ENCODE measurements around the gene RNF11.

- no peak for TF ChIP-seq HDAC2 (IDR thresholded peaks at IDR 0.05)
- TF ChIP-seq, protein P1, sequence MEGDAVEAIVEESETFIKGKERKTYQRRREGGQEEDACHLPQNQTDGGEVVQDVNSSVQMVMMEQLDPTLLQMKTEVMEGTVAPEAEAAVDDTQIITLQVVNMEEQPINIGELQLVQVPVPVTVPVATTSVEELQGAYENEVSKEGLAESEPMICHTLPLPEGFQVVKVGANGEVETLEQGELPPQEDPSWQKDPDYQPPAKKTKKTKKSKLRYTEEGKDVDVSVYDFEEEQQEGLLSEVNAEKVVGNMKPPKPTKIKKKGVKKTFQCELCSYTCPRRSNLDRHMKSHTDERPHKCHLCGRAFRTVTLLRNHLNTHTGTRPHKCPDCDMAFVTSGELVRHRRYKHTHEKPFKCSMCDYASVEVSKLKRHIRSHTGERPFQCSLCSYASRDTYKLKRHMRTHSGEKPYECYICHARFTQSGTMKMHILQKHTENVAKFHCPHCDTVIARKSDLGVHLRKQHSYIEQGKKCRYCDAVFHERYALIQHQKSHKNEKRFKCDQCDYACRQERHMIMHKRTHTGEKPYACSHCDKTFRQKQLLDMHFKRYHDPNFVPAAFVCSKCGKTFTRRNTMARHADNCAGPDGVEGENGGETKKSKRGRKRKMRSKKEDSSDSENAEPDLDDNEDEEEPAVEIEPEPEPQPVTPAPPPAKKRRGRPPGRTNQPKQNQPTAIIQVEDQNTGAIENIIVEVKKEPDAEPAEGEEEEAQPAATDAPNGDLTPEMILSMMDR (IDR thresholded peaks at IDR 0.05) = no peak
- no peak for TF ChIP-seq PHF8 (IDR thresholded peaks at IDR 0.05; ENCODE audit: borderline replicate concordance, low read depth)
- TF ChIP-seq, protein P2, sequence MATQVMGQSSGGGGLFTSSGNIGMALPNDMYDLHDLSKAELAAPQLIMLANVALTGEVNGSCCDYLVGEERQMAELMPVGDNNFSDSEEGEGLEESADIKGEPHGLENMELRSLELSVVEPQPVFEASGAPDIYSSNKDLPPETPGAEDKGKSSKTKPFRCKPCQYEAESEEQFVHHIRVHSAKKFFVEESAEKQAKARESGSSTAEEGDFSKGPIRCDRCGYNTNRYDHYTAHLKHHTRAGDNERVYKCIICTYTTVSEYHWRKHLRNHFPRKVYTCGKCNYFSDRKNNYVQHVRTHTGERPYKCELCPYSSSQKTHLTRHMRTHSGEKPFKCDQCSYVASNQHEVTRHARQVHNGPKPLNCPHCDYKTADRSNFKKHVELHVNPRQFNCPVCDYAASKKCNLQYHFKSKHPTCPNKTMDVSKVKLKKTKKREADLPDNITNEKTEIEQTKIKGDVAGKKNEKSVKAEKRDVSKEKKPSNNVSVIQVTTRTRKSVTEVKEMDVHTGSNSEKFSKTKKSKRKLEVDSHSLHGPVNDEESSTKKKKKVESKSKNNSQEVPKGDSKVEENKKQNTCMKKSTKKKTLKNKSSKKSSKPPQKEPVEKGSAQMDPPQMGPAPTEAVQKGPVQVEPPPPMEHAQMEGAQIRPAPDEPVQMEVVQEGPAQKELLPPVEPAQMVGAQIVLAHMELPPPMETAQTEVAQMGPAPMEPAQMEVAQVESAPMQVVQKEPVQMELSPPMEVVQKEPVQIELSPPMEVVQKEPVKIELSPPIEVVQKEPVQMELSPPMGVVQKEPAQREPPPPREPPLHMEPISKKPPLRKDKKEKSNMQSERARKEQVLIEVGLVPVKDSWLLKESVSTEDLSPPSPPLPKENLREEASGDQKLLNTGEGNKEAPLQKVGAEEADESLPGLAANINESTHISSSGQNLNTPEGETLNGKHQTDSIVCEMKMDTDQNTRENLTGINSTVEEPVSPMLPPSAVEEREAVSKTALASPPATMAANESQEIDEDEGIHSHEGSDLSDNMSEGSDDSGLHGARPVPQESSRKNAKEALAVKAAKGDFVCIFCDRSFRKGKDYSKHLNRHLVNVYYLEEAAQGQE (IDR thresholded peaks at IDR 0.05) = no peak
These were observed 13.4 kb downstream of the RNF11 start for GRCh38 chr1:51249445-51249844.
